Head of caudate nucleus (tissue), 42 donors: ENCODE results near the gene PTPRM.

Experiments
- DNase-seq, 42 donors: peaks; one replicate each; pipeline versions ENCODE4 v3.0.0 to v3.0.0-alpha.2; 2020 to 2021; ENCODE audit warnings: mixed read lengths in 7 of 42
- intact Hi-C: fragments of 100-400 bp; cut with DNase I; formaldehyde crosslinking; loops from one replicate; pipeline ENCODE4 v1.15.0; 2022

The PTPRM gene

GRCh38 chr18:8448130-8448529 is 881.0 kb downstream of the PTPRM start:
- intact Hi-C loops = no loop called here
- no peak for DNase-seq

GRCh38 chr18:8450013-8450412 is 882.9 kb downstream of the PTPRM start:
- DNase-seq = no peak
- intact Hi-C loops = no loop called here

GRCh38 chr18:8450898-8451665 is 884.0 kb downstream of the PTPRM start:
- intact Hi-C loops = no loop called here
- no peak for DNase-seq

GRCh38 chr18:8453528-8453927 is 886.4 kb downstream of the PTPRM start:
- intact Hi-C loops = no loop called here
- DNase-seq = no peak

GRCh38 chr18:8454136-8454535 is 887.0 kb downstream of the PTPRM start:
- intact Hi-C loops = no loop called here
- no peak for DNase-seq

- intact Hi-C loops = no loop called here
- no peak for DNase-seq
Observed at GRCh38 chr18:8455661-8456614, 888.8 kb downstream of the PTPRM start.
